ENCODE measurements around the gene FGF12. TPM values are rescaled to one million over a fixed set of nuclear protein-coding genes. Genes with fewer than 3 reads are reported as not detected.

Gene FGF12
- polyA plus RNA-seq, 3 donors: not detected

GRCh38 chr3:192449036-192449435, 278.3 kb downstream of the FGF12 start:
- Mint-ChIP-seq H3K27me3 (ENCODE audit: low read depth in 3 of 3) (peaks cover 0 to 13% (median 6%) of the 10 kb centered on the region in 3 donors), H3K4me1 (no peaks in the 10 kb centered on the region), H3K36me3 (no peaks in the 10 kb centered on the region), H3K9me3 (no peaks in the 10 kb centered on the region), H3K4me3 (no peak overlapping the region), H3K27ac (no peak overlapping the region)
- intact Hi-C loops (cut with micrococcal nuclease): no loop called here
- H3K9ac ChIP-seq (ENCODE audit: insufficient read depth, low read length, poor library complexity, severe bottlenecking): no peak overlapping the region
- H3K9me3 ChIP-seq (replicated peaks in 1 of 2; ENCODE audit: control insufficient read depth in 1 of 2, insufficient read depth in 1 of 2, low read length in 2 of 2): no peaks in the 10 kb centered on the region
- H3K27me3 ChIP-seq (ENCODE audit: control insufficient read depth in 2 of 2, insufficient read depth in 2 of 2, low read length in 2 of 2): peaks cover 3 to 4% of the 10 kb centered on the region in 2 donors
- H3K4me1 ChIP-seq (ENCODE audit: control insufficient read depth in 1 of 2, insufficient read depth in 2 of 2, low read length in 2 of 2): no peaks in the 10 kb centered on the region
- no peaks in the 10 kb centered on the region for H3K79me2 ChIP-seq (ENCODE audit: insufficient read depth, low read length)
- 45% methylated on average over 2 of the region's 4 CpGs for WGBS (ENCODE audit: insufficient coverage)
- TF ChIP-seq CTCF (IDR thresholded peaks at IDR 0.05): no peak
- DNase-seq: no peak
- H3K4me3 ChIP-seq (replicated peaks in 1 of 3; ENCODE audit: low read depth in 2 of 3, low read length in 3 of 3): no peak overlapping the region
- H3K36me3 ChIP-seq (replicated peaks in 1 of 2; ENCODE audit: control insufficient read depth in 1 of 2, insufficient read depth in 2 of 2, low read length in 2 of 2): no peaks in the 10 kb centered on the region
- H4K20me1 ChIP-seq (ENCODE audit: insufficient read depth, low read length): no peaks in the 10 kb centered on the region
- H3K27ac ChIP-seq (ENCODE audit: low read depth in 1 of 2, low read length in 2 of 2): no peak overlapping the region
- H2AFZ ChIP-seq (ENCODE audit: insufficient read depth, low read depth, low read length, poor library complexity, severe bottlenecking): no peak overlapping the region
- H3K4me2 ChIP-seq (replicated peaks; ENCODE audit: extremely low read depth, low read length, poor library complexity, severe bottlenecking): no peak overlapping the region

GRCh38 chr3:192445770-192446644, 281.3 kb downstream of the FGF12 start:
- H3K79me2 ChIP-seq (ENCODE audit: insufficient read depth, low read length): no peaks in the 10 kb centered on the region
- H3K36me3 ChIP-seq (replicated peaks in 1 of 2; ENCODE audit: control insufficient read depth in 1 of 2, insufficient read depth in 2 of 2, low read length in 2 of 2): no peaks in the 10 kb centered on the region
- H2AFZ ChIP-seq (ENCODE audit: insufficient read depth, low read depth, low read length, poor library complexity, severe bottlenecking): no peak overlapping the region
- H3K9me3 ChIP-seq (replicated peaks in 1 of 2; ENCODE audit: control insufficient read depth in 1 of 2, insufficient read depth in 1 of 2, low read length in 2 of 2): no peaks in the 10 kb centered on the region
- H3K27ac ChIP-seq (ENCODE audit: low read depth in 1 of 2, low read length in 2 of 2): no peak overlapping the region
- peaks cover 3 to 4% of the 10 kb centered on the region in 2 donors for H3K27me3 ChIP-seq (ENCODE audit: control insufficient read depth in 2 of 2, insufficient read depth in 2 of 2, low read length in 2 of 2)
- Mint-ChIP-seq H3K27me3 (ENCODE audit: low read depth in 3 of 3) (peaks cover 0 to 13% (median 12%) of the 10 kb centered on the region in 3 donors), H3K36me3 (no peaks in the 10 kb centered on the region), H3K27ac (no peak overlapping the region), H3K4me1 (no peaks in the 10 kb centered on the region), H3K9me3 (no peaks in the 10 kb centered on the region), H3K4me3 (peak overlapping the region in 1 of 2 donors; percentile 43)
- H3K4me1 ChIP-seq (ENCODE audit: control insufficient read depth in 1 of 2, insufficient read depth in 2 of 2, low read length in 2 of 2): no peaks in the 10 kb centered on the region
- TF ChIP-seq CTCF (IDR thresholded peaks at IDR 0.05): no peak
- 67% methylated on average over 8 of the region's 10 CpGs for WGBS (ENCODE audit: insufficient coverage)
- no peak overlapping the region for H3K4me2 ChIP-seq (replicated peaks; ENCODE audit: extremely low read depth, low read length, poor library complexity, severe bottlenecking)
- no peak overlapping the region for H3K4me3 ChIP-seq (replicated peaks in 1 of 3; ENCODE audit: low read depth in 2 of 3, low read length in 3 of 3)
- no peaks in the 10 kb centered on the region for H4K20me1 ChIP-seq (ENCODE audit: insufficient read depth, low read length)
- intact Hi-C loops (cut with micrococcal nuclease): no loop called here
- H3K9ac ChIP-seq (ENCODE audit: insufficient read depth, low read length, poor library complexity, severe bottlenecking): no peak overlapping the region
- no peak for DNase-seq

Measured in CD14-positive monocyte (primary cell).